K562 (cell line): ENCODE results near the gene ACP1. TPM values are rescaled to one million over a fixed set of nuclear protein-coding genes. Genes with fewer than 3 reads are reported as not detected.
A peak's percentile ranks its signal among the peaks of the same experiment; 100 is the strongest.

ENCODE experiments used
- ASH1L ChIP-seq: fragments of 450-650 bp; IDR thresholded peaks from 2 replicates; pipeline ENCODE4 v1.6.1; 2018; ENCODE audit warnings: borderline replicate concordance, mild to moderate bottlenecking, low read depth; ENCODE audit not compliant: partially characterized antibody
- DNMT1 ChIP-seq: fragments of 450-650 bp; IDR thresholded peaks from 2 replicates; pipeline ENCODE4 v1.6.1; 2016; ENCODE audit warnings: antibody characterized with exemption, mild to moderate bottlenecking
- DPF2 ChIP-seq: fragments of 450-650 bp; IDR thresholded peaks from 2 replicates; pipeline ENCODE4 v1.6.1; 2016
- FUS ChIP-seq: fragments of 200-400 bp; formaldehyde crosslinking; optimal IDR thresholded peaks from 2 replicates; pipeline ENCODE3; 2017; ENCODE audit warnings: low read depth, low read length
- ILF3 ChIP-seq: fragments of 450-650 bp; IDR thresholded peaks from 2 replicates; pipeline ENCODE4 v1.6.1; 2018; ENCODE audit warnings: antibody characterized with exemption, mild to moderate bottlenecking, moderate library complexity, borderline replicate concordance
- KHSRP ChIP-seq: fragments of 450-650 bp; IDR thresholded peaks from 2 replicates; pipeline ENCODE4 v1.6.1; 2017
- MBD1 ChIP-seq: fragments of 250-450 bp; sonication (Bioruptor Pico); IDR thresholded peaks from 2 replicates; pipeline ENCODE4 v1.8.0; 2022; ENCODE audit warnings: inconsistent platforms
- NRF1 ChIP-seq, 2 experiments: fragments of 450-650 bp; IDR thresholded peaks in 1 of 2; conservative IDR thresholded peaks in 1 of 2; 2 replicates each; pipeline ENCODE4 v1.6.1; 2014; ENCODE audit warnings: mild to moderate bottlenecking in 2 of 2
- PTRF ChIP-seq: fragments of 450-650 bp; IDR thresholded peaks from 2 replicates; pipeline ENCODE4 v1.6.1; 2016; ENCODE audit warnings: mild to moderate bottlenecking, missing genetic modification characterization, missing compliant biosample characterization
- SIN3A ChIP-seq, 2 experiments: fragments of 150-350 bp in 1 of 2; IDR thresholded peaks; 2 replicates each; pipeline ENCODE4 v1.6.1; 2011 to 2016; ENCODE audit warnings: borderline replicate concordance in 2 of 2, low read depth in 2 of 2, low read length in 2 of 2, mild to moderate bottlenecking in 2 of 2, moderate library complexity in 2 of 2; ENCODE audit not compliant: control insufficient read depth in 1 of 2
- SNAPC5 ChIP-seq: fragments of 250-450 bp; sonication (Bioruptor Pico); IDR thresholded peaks from 2 replicates; pipeline ENCODE4 v1.8.0; 2021; ENCODE audit warnings: moderate library complexity, mild to moderate bottlenecking, inconsistent platforms
- U2AF2 ChIP-seq: fragments of 200-400 bp; formaldehyde crosslinking; optimal IDR thresholded peaks from 2 replicates; pipeline ENCODE3; 2017; ENCODE audit warnings: low read depth, mild to moderate bottlenecking, low read length
- ZBTB34 ChIP-seq: fragments of 250-450 bp; sonication (Bioruptor Pico); IDR thresholded peaks from 2 replicates; pipeline ENCODE4 v1.8.0; 2021; ENCODE audit warnings: mild to moderate bottlenecking, moderate library complexity
- ZNF274 ChIP-seq: IDR thresholded peaks from 2 replicates; pipeline ENCODE4 v1.6.1; 2011; ENCODE audit warnings: low read depth, mild to moderate bottlenecking, low read length, moderate library complexity, borderline replicate concordance
- ZNF586 ChIP-seq: fragments of 450-650 bp; formaldehyde crosslinking; conservative IDR thresholded peaks from 2 replicates; pipeline ENCODE4 v1.4.0; 2020; ENCODE audit warnings: mild to moderate bottlenecking, moderate library complexity
- polyA plus RNA-seq, 8 experiments: library from polyadenylated mRNA; depleted of rRNA in 4 of 8; stranded (reverse) in 5 of 8; unstranded in 3 of 8; fragments of >200 nt; fragmentation: Nextera tagmentation in 2 of 8; fragmentation: Illumina TruSeq in 1 of 8; extraction: Ambion mirVana in 2 of 8; extraction: Trizol in 1 of 8; gene quantifications; 2 replicates each; pipeline versions ENCODE4 v1.2.1 to v1.2.3, GENCODE V29; 2011 to 2014; ENCODE audit warnings: inconsistent platforms in 1 of 8, missing spikeins in 1 of 8
- total RNA-seq, 7 experiments: library from RNA; depleted of rRNA in 6 of 7; stranded (reverse); fragments of >200 nt in 6 of 7; fragmentation: Illumina TruSeq in 2 of 7; extraction: Trizol in 2 of 7; gene quantifications; 2 replicates each; pipeline versions ENCODE4 v1.2.1 to v1.2.3, GENCODE V29; 2011 to 2021; ENCODE audit warnings: low replicate concordance in 1 of 7
- TF ChIP-seq, protein P1 (sequence below): sonication (generic); formaldehyde crosslinking; IDR thresholded peaks from 2 replicates; pipeline ENCODE4 v1.8.1; 2023; ENCODE audit warnings: mild to moderate bottlenecking, missing genetic modification reagents
- TF ChIP-seq, protein P2 (sequence below): sonication (generic); formaldehyde crosslinking; IDR thresholded peaks from 2 replicates; pipeline ENCODE4 v1.8.1; 2023; ENCODE audit warnings: missing genetic modification reagents, mild to moderate bottlenecking, borderline replicate concordance

The ACP1 gene
- total and polyA plus RNA-seq, 9 of the 15 experiments (the other 6 are each of a cell fraction or from before 2014, with no cell fraction given), result 139 to 493 (median 189) TPM

GRCh38 chr2:264493-265468 is at the start of gene ACP1 (continued):
- TF ChIP-seq DNMT1 (no peak), MBD1 (CRISPR knock-in tag) (no peak), ZBTB34 (CRISPR knock-in tag) (no peak), ZNF586 (CRISPR knock-in tag) (no peak), NRF1 (conservative IDR thresholded peaks at IDR 0.05 in 1 of 2, IDR thresholded peaks at IDR 0.05 in 1 of 2) (peak; percentile 99), ASH1L (no peak), PTRF (tag) (no peak), ILF3 (no peak), FUS (no peak), KHSRP (no peak), DPF2 (no peak), ZNF274 (no peak), SIN3A (IDR thresholded peaks at IDR 0.05; ENCODE audit: borderline replicate concordance in 2 of 2, control insufficient read depth in 1 of 2, low read depth in 2 of 2, low read length in 2 of 2) (peak in 1 of 2 experiments; percentile 39; a peak in 1 of 4 replicates), U2AF2 (no peak), SNAPC5 (CRISPR knock-in tag) (no peak)
- TF ChIP-seq, protein P1, sequence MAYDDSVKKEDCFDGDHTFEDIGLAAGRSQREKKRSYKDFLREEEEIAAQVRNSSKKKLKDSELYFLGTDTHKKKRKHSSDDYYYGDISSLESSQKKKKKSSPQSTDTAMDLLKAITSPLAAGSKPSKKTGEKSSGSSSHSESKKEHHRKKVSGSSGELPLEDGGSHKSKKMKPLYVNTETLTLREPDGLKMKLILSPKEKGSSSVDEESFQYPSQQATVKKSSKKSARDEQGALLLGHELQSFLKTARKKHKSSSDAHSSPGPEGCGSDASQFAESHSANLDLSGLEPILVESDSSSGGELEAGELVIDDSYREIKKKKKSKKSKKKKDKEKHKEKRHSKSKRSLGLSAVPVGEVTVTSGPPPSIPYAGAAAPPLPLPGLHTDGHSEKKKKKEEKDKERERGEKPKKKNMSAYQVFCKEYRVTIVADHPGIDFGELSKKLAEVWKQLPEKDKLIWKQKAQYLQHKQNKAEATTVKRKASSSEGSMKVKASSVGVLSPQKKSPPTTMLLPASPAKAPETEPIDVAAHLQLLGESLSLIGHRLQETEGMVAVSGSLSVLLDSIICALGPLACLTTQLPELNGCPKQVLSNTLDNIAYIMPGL, result no peak
- TF ChIP-seq, protein P2, sequence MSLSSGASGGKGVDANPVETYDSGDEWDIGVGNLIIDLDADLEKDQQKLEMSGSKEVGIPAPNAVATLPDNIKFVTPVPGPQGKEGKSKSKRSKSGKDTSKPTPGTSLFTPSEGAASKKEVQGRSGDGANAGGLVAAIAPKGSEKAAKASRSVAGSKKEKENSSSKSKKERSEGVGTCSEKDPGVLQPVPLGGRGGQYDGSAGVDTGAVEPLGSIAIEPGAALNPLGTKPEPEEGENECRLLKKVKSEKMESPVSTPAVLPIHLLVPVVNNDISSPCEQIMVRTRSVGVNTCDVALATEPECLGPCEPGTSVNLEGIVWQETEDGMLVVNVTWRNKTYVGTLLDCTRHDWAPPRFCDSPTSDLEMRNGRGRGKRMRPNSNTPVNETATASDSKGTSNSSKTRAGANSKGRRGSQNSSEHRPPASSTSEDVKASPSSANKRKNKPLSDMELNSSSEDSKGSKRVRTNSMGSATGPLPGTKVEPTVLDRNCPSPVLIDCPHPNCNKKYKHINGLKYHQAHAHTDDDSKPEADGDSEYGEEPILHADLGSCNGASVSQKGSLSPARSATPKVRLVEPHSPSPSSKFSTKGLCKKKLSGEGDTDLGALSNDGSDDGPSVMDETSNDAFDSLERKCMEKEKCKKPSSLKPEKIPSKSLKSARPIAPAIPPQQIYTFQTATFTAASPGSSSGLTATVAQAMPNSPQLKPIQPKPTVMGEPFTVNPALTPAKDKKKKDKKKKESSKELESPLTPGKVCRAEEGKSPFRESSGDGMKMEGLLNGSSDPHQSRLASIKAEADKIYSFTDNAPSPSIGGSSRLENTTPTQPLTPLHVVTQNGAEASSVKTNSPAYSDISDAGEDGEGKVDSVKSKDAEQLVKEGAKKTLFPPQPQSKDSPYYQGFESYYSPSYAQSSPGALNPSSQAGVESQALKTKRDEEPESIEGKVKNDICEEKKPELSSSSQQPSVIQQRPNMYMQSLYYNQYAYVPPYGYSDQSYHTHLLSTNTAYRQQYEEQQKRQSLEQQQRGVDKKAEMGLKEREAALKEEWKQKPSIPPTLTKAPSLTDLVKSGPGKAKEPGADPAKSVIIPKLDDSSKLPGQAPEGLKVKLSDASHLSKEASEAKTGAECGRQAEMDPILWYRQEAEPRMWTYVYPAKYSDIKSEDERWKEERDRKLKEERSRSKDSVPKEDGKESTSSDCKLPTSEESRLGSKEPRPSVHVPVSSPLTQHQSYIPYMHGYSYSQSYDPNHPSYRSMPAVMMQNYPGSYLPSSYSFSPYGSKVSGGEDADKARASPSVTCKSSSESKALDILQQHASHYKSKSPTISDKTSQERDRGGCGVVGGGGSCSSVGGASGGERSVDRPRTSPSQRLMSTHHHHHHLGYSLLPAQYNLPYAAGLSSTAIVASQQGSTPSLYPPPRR, result no peak
